Measurements from ENCODE around the gene RALGAPB.

GRCh38 chr20:38498909-38499308 lies 26.3 kb downstream of the RALGAPB start:
- TF ChIP-seq POLR2AphosphoS5 (IDR thresholded peaks at IDR 0.05): no peak
- TF ChIP-seq, protein P1, sequence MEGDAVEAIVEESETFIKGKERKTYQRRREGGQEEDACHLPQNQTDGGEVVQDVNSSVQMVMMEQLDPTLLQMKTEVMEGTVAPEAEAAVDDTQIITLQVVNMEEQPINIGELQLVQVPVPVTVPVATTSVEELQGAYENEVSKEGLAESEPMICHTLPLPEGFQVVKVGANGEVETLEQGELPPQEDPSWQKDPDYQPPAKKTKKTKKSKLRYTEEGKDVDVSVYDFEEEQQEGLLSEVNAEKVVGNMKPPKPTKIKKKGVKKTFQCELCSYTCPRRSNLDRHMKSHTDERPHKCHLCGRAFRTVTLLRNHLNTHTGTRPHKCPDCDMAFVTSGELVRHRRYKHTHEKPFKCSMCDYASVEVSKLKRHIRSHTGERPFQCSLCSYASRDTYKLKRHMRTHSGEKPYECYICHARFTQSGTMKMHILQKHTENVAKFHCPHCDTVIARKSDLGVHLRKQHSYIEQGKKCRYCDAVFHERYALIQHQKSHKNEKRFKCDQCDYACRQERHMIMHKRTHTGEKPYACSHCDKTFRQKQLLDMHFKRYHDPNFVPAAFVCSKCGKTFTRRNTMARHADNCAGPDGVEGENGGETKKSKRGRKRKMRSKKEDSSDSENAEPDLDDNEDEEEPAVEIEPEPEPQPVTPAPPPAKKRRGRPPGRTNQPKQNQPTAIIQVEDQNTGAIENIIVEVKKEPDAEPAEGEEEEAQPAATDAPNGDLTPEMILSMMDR (IDR thresholded peaks at IDR 0.05 in 8 of 11, conservative IDR thresholded peaks at IDR 0.05 in 3 of 11): no peak

All from spleen (tissue), 7 donors.